HepG2 (cell line): ENCODE measurements around the gene GLIPR1L2. TPM values are rescaled to one million over a fixed set of nuclear protein-coding genes. Genes with fewer than 3 reads are reported as not detected.

Experiments used
- ATAC-seq: fragments of 200-7000 bp; cut with Tn5 transposase; 3 replicates; pipeline ENCODE4 v1.9.1; 2020; ENCODE audit warnings: mild to moderate bottlenecking, moderate library complexity
- BruUV-seq: library from RNA; stranded (reverse); fragments of 400-500 nt; replicated peaks from 2 replicates; lab custom pipeline; 2021; lab: Mats Ljungman, UMichigan
- CTCF ChIA-PET: fragments of 300-600 bp; formaldehyde crosslinking; extraction: SDS; loops from one replicate; lab custom pipeline; 2021; ENCODE audit warnings: low total read pairs, inconsistent platforms, low intra/inter-chr PET ratio; lab: Yijun Ruan, JAX
- POLR2A ChIA-PET: fragments of 350-600 bp; sonication (Branson Sonifier 250); formaldehyde crosslinking; loops from one replicate; lab custom pipeline; 2020; ENCODE audit warnings: antibody characterized with exemption, inconsistent platforms; lab: Yijun Ruan, JAX
- DNase-seq: peaks from one replicate; pipeline ENCODE4 v3.0.0-alpha.2; 2015; ENCODE audit warnings: low spot score
- FAIRE-seq: peaks from 3 replicates; lab custom pipeline; 2011; peaks lifted over from hg19 to GRCh38; lab: Jason Lieb, UNC
- H2AFZ ChIP-seq: one replicate; pipeline ENCODE4 v1.6.1; 2011; ENCODE audit warnings: low read length, inconsistent platforms
- H3K27ac ChIP-seq: fragments of 300-600 bp; 3 replicates; pipeline ENCODE4 v1.8.0; 2011; ENCODE audit warnings: mixed run types, mild to moderate bottlenecking, mixed read lengths, low read length, inconsistent platforms; ENCODE audit not compliant: insufficient read depth; ENCODE audit errors: extremely low read length
- H3K27me3 ChIP-seq, 2 experiments: fragments of 200-600 bp in 1 of 2; 2 replicates in 1 of 2; 3 replicates in 1 of 2; pipeline versions ENCODE4 v1.6.0 to v1.8.0; 2011; ENCODE audit warnings: low read length in 2 of 2, mild to moderate bottlenecking in 2 of 2, moderate library complexity in 2 of 2, inconsistent platforms in 1 of 2; ENCODE audit not compliant: insufficient read depth in 2 of 2, control insufficient read depth in 1 of 2
- H3K36me3 ChIP-seq, 2 experiments: fragments of 200-600 bp in 1 of 2; replicated peaks in 1 of 2; 2 replicates in 1 of 2; 3 replicates in 1 of 2; pipeline versions ENCODE4 v1.5.1 to v1.8.0; 2011; ENCODE audit warnings: low read length in 2 of 2, inconsistent platforms in 1 of 2; ENCODE audit not compliant: insufficient read depth in 2 of 2, control insufficient read depth in 1 of 2
- H3K4me1 ChIP-seq: 2 replicates; pipeline ENCODE4 v1.5.1; 2012; ENCODE audit warnings: low read length, inconsistent platforms; ENCODE audit not compliant: insufficient read depth
- H3K4me2 ChIP-seq: 2 replicates; pipeline ENCODE4 v1.6.0; 2011; ENCODE audit warnings: low read depth, low read length, inconsistent platforms
- H3K4me3 ChIP-seq, 3 experiments: fragments of 200-600 bp in 1 of 3; sonication (generic), shearing (Covaris generic) in 1 of 3; replicated peaks in 1 of 3; 2 replicates each; pipeline ENCODE4 v1.5.1; 2011 to 2016; ENCODE audit warnings: low read length in 3 of 3, inconsistent platforms in 2 of 3, low read depth in 2 of 3, mild to moderate bottlenecking in 2 of 3, control low read depth in 1 of 3, mixed read lengths in 1 of 3; ENCODE audit not compliant: insufficient read depth in 1 of 3
- H3K79me2 ChIP-seq: one replicate; pipeline ENCODE4 v1.6.1; 2011; ENCODE audit warnings: low read length, inconsistent platforms; ENCODE audit not compliant: insufficient read depth
- H3K9ac ChIP-seq: 2 replicates; pipeline ENCODE4 v1.6.0; 2011; ENCODE audit warnings: mild to moderate bottlenecking, low read depth, low read length, inconsistent platforms; ENCODE audit not compliant: insufficient read depth
- H3K9me3 ChIP-seq: 2 replicates; pipeline ENCODE4 v1.5.1; 2012; ENCODE audit warnings: mild to moderate bottlenecking, low read length
- H4K20me1 ChIP-seq: 2 replicates; pipeline ENCODE4 v1.6.0; 2011; ENCODE audit warnings: inconsistent platforms, mild to moderate bottlenecking, low read length, moderate library complexity; ENCODE audit not compliant: insufficient read depth
- ARID3A ChIP-seq: IDR thresholded peaks from 2 replicates; pipeline ENCODE4 v1.6.1; 2012; ENCODE audit warnings: low read depth, low read length, improper control_type of control experiment
- CHD2 ChIP-seq: IDR thresholded peaks from 2 replicates; pipeline ENCODE4 v1.6.1; 2011; ENCODE audit warnings: low read depth, low read length, improper control_type of control experiment
- ETV6 ChIP-seq: sonication (generic); formaldehyde crosslinking; conservative IDR thresholded peaks from 2 replicates; pipeline ENCODE4 v1.4.0; 2020; ENCODE audit warnings: missing genetic modification reagents
- HNRNPK ChIP-seq: fragments of 200-400 bp; formaldehyde crosslinking; IDR thresholded peaks from 2 replicates; pipeline ENCODE4 v1.6.1; 2018; ENCODE audit warnings: low read length, low read depth, moderate library complexity, mild to moderate bottlenecking; ENCODE audit not compliant: poor library complexity, severe bottlenecking
- NR2F1 ChIP-seq, 2 experiments: fragments of 450-650 bp in 1 of 2; formaldehyde crosslinking in 1 of 2; IDR thresholded peaks; 2 replicates each; pipeline versions ENCODE4 v1.5.0 to v1.6.1; 2016 to 2020; ENCODE audit warnings: mild to moderate bottlenecking in 1 of 2, missing compliant biosample characterization in 1 of 2, missing genetic modification reagents in 1 of 2, moderate library complexity in 1 of 2
- NR3C1 ChIP-seq: sonication (generic); formaldehyde crosslinking; IDR thresholded peaks from 2 replicates; pipeline ENCODE4 v1.4.0; 2020; ENCODE audit warnings: missing genetic modification reagents
- POLR2AphosphoS2 ChIP-seq: IDR thresholded peaks from 2 replicates; pipeline ENCODE4 v1.6.1; 2011; ENCODE audit warnings: low read depth, low read length, improper control_type of control experiment
- SYNCRIP ChIP-seq: fragments of 200-400 bp; formaldehyde crosslinking; IDR thresholded peaks from 2 replicates; pipeline ENCODE4 v1.6.1; 2018; ENCODE audit warnings: mild to moderate bottlenecking, low read depth, low read length; ENCODE audit not compliant: insufficient read depth
- ZBTB34 ChIP-seq: sonication (generic); formaldehyde crosslinking; IDR thresholded peaks from 2 replicates; pipeline ENCODE4 v1.8.0; 2022; ENCODE audit warnings: mild to moderate bottlenecking, missing genetic modification reagents
- WGBS: methylation state at CpG from one replicate; pipeline ENCODE4 v1.1.6; 2017; ENCODE audit warnings: low lambda C conversion rate; 5-methylcytosine and 5-hydroxymethylcytosine counted together
- in situ Hi-C: cut with HindIII; loops from 2 replicates; pipeline ENCODE4 v1.10.0; 2017; ENCODE audit warnings: low pct_unique_long_range_greater_than_20kb; ENCODE audit not compliant: extremely low pct_ligation_motif_present
- intact Hi-C: fragments of 100-400 bp; cut with micrococcal nuclease; formaldehyde crosslinking; loops from one replicate; pipeline ENCODE4 v1.10.0; 2022; ENCODE audit not compliant: unreplicated experiment
- polyA plus RNA-seq, 8 experiments: library from polyadenylated mRNA; depleted of rRNA in 3 of 8; stranded (reverse) in 7 of 8; unstranded in 1 of 8; fragments of >200 nt; fragmentation: Illumina TruSeq in 4 of 8; extraction: Trizol in 4 of 8; gene quantifications; 2 replicates each; pipeline versions ENCODE4 v1.2.1 to v1.2.3, GENCODE V29; 2011 to 2016; ENCODE audit warnings: low read depth in 4 of 8, missing spikeins in 1 of 8, mixed read lengths in 1 of 8; ENCODE audit not compliant: insufficient read depth in 1 of 8
- total RNA-seq, 5 experiments: library from RNA; depleted of rRNA; stranded (reverse); fragments of >200 nt; fragmentation: Illumina TruSeq; extraction: Trizol; gene quantifications; 2 replicates each; pipeline ENCODE4 v1.2.3, GENCODE V29; 2016; ENCODE audit warnings: low read depth in 1 of 5

Gene GLIPR1L2
- total and polyA plus RNA-seq, 2 of the 13 experiments (the other 11 are each of a cell fraction or from before 2014, with no cell fraction given) = not detected

DNA sequence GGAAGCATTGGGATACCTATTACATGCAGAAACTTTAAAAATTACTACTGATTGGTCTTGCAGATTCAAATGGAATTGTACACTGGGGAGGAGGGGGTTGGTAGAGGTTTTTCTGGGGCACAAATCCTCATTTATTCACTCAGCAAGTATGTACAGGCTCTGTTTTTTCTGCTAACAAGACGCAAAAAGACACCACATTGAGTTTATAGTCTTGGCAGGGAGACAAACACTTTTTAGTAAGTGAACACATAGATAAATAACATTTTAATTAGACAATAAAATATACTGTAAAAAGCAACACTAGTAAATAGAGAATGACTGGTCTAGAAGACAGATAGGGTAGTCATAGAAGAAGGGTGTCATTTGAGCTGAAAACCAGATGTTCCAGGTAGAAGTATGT is 23.8 kb downstream of the GLIPR1L2 start:
- Histone ChIP-seq H3K4me3 (no peak overlapping the region), H3K27ac (no peak overlapping the region), H3K79me2 (no peaks in the 10 kb centered on the region), H3K9ac (no peak overlapping the region), H2AFZ (no peak overlapping the region), H3K27me3 (no peaks in the 10 kb centered on the region), H3K4me2 (no peak overlapping the region), H3K36me3 (no peaks in the 10 kb centered on the region), H3K9me3 (no peaks in the 10 kb centered on the region), H4K20me1 (no peaks in the 10 kb centered on the region), H3K4me1 (no peaks in the 10 kb centered on the region)
- CTCF ChIA-PET = no interaction called here
- POLR2A ChIA-PET = no interaction called here
- FAIRE-seq = no peak
- no peak for ATAC-seq
- intact Hi-C loops (no loop called here), in situ Hi-C loops (no loop called here)
- DNase-seq = no peak
- BruUV-seq = no TSS peak
- no peak for TF ChIP-seq POLR2AphosphoS2
- TF ChIP-seq HNRNPK = no peak
- TF ChIP-seq SYNCRIP = no peak
- TF ChIP-seq ETV6 (CRISPR knock-in tag) = no peak
- TF ChIP-seq NR3C1 (CRISPR knock-in tag) = no peak
- no peak for TF ChIP-seq NR2F1 (CRISPR knock-in tag; IDR thresholded peaks at IDR 0.05)
- TF ChIP-seq CHD2 = no peak
- no peak for TF ChIP-seq ARID3A
- TF ChIP-seq ZBTB34 (CRISPR knock-in tag) = no peak
- WGBS = 0% methylated on average over 1 of the region's 1 CpG
